NCI-H345 treated with DMSO at 0.1 percent for 48 hours (cell line): ENCODE measurements around the gene HLA-DRB1.
"Not testable (repeated sequence)": the region's sequence is repeated elsewhere in the genome, so short reads cannot be mapped to it uniquely, and the experiment has no call there.

Experiments used
- DNase-seq: peaks from one replicate; lab custom pipeline; 2025; ENCODE audit not compliant: unreplicated experiment; lab: John Stamatoyannopoulos, UW

The HLA-DRB1 gene

DNA sequence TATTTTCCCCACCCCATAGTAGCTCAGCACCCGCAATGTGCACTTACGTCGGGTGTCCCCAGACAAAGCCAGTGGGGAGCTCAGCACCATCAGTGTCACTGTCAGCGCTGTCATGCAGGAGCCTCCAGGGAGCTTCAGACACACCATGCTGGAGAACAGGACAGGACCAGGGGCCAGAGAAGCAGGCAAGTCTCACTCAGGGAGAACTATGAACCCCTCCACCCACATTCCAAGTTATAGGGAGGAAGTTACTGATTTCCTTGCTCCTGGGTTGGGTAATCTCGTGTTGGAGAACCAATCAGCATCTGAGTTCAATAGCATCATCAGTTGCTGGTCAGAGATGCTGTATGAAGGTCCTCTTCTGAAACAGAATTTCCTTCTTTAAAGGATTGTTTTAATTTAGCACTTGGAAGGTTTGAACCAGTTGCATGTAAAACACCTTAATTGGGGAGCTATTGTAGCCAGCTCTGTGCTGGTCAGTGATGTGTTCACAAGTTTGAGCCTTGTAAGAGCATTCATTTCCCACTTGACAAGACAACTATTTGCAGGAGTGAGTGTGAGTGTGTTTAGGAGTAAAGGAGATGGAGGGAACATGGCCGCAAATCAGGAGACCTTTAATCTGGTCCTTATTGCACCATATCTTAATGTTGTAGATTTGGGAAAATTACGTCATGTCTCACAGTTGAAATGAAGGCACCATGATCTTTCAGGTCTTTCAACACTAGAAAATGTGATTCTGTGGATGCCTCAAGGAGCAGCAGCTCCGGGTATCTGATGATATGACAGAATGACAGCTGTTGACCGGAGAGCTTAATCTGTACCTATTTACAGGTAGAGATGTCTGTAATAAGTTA is at the start of gene HLA-DRB1:
Gene HLA-DRB1 (minus strand): TSS at position 253 of the 854 bp plus-strand sequence. CDS start 106 bp downstream, at position 147.
- DNase-seq = no peak

DNA sequence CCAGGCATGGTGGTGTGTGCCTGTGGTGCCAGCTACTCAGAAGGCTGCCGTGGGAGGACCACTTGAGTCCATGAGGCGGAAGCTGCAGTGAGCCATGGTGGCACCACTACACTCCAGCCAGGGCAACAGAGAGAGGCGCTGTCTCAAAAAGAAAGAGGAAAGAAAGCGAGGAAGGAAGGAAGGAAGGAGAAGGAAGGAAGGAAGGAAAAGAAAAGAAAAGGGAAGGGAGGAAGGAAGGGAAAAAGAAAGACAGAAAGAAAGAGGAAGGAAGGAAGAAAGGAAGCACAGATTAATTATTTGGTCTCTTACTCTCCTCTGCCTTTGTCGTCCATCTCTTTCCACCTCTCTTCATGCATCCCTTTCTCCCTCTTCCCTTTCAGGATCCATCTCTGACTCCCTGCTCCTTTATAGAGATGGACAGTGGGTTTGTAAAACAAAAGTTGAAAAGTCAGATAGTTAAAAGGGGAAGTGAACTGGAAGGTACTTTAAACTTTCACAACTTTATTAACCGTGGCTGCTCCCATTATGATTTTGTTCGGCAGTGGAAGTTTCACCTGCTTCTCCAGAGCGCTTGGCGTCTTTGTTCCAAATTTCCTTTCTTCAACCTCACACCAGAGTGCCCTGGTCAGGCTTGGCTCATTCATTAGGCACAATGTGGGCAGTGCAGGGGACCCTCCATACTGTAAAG is 49.0 kb upstream of the HLA-DRB1 start:
- DNase-seq = no peak

DNA sequence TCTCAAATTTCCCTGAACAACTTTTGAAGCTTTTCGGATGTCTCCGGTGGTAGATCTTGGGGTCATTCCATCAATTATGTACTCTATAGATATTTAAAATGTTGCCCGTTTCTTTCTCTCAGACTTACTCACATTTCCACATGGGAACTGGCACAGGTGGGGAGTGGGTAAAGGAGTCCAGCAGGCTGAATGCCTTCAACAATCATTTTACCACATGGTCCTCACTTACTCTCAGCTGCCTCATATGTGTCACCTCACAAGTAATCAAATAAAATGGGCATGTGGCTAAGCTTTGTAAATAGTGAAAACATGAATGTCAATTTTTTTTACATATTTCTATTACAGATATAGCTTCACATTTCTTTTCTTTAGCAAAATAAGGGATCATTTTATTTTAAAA is 48.2 kb upstream of the HLA-DRB1 start:
- DNase-seq = no peak

DNA sequence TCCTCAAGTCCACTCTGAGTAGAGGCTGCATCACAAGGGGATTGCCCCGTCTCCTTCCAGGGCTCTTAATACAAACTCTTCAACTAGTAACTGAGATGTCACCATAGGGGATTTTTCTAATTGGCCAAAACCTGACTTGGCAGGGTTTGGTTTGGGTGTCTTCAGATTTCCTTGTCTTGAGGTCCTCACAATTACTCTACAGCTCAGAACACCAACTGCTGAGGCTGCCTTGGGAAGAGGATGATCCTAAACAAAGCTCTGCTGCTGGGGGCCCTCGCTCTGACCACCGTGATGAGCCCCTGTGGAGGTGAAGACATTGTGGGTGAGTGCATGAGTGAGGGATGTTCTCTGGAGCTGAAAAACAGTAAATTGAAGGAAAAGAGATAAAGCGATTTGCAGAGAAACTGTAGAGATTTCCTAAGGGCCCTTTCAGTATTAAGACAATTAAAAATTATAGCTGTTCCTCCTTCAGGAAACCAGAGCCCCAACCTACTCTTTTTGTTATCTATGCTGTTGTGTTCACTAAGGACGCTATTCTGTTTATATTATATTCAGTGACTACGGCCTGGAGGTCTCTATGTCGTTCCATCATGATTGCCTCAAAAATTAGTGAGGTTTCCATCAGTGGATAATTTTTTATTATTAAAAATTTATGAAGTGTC is 47.7 kb upstream of the HLA-DRB1 start, which contains the start of gene HLA-DQA1:
Gene HLA-DQA1 (plus strand): TSS at position 188 of the 662 bp plus-strand sequence. CDS start 53 bp downstream, at position 241.
- DNase-seq = no peak

DNA sequence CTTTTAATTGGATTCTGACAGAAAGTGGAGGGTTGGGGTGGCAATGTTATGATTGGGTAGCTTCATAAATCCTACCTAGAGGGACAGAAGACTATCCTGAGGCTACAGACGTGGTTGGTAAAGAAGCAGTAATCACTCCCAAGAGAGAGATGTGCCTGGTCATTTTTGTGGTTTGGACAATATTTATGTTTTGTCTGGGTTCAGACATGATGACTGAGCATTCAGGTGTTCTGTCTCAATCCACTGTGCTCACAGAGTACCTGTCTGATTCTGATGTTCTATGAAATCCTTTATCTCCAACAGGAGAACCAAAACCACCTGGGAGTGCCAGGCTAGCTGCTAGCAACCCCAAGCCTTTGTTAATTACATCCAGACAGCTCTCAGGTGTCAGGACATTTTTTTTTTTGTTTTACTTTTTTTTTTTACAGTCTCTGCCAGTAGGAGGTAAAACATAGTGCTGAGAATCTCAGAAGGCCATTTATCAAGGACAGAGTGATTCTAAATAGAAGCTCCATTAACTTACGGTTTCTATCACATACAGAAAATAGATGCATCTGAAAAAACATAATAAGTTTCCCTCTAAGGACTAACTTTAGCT is 46.0 kb upstream of the HLA-DRB1 start:
- DNase-seq = no peak

DNA sequence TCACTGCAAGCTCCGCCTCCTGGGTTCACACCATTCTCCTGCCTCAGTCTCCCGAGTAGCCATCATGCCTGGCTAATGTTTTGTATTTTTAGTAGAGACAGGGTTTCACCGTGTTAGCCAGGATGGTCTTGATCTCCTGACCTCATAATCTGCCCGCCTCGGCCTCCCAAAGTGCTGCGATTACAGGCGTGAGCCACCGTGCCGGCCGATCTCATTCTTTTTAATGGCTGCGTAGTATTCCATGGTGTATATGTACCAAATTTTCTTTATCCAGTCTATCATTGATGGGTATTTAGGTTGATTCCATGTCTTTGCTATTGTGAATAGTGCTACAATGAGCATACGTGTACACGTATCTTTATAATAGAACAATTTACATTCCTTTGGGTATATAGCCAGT is 40.1 kb upstream of the HLA-DRB1 start:
- DNase-seq = not testable (repeated sequence)

DNA sequence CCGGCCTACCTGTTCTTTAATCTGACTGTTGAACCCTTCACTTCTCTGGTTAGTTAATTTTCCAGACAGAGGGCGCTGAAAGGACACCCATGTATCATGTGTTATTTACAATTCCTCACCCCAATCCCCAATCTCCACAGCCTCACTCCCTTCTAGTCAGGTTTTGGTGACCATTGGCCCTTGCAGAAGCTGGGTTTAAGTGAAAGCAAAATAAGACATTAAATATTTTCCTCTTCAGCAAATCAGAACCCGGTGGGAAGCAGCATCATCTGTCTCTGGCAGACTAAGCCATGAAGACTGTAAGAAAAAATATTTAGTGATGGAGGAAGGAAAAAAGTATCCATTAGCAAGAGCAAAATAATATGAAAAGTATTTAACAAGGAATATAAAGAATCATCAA is 38.2 kb upstream of the HLA-DRB1 start:
- no peak for DNase-seq

DNA sequence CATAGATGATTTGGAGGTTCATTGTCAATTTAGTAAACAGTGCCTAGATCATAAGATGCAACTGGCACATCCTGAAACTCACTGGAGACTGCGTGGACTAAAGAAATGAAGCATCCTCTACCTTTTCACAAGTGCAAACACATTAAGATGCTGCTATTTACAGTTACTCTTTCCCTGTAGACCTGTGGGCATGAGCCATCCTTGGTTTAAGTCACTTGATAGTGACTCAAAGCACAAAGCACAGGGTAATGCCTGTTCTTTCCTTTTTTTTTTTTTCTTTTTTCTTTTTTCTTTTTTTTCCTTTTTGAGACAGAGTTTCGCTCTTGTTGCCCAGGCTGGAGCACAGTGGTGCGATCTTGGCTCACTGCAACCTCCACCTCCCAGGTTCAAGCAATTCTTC is 37.6 kb upstream of the HLA-DRB1 start:
- no peak for DNase-seq

DNA sequence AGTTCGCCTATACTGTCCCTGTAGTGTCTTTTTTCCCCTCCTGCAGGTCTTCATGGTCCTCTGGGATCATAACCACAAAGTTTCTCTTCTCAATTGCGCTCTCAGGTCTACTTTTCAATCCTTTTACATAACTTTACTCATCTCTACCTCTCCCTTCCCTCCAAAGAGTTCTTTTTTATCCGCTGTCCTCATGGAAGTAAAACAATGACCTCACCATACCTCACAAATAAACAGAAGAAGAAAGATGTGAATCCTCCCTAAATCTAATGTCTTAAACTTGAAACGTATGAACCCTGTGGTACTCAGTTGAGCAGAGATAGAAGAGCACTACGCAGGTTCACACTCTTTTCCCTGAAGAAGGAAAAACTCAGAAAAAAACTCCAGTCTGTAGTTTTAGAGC is 35.5 kb upstream of the HLA-DRB1 start:
- DNase-seq = no peak

DNA sequence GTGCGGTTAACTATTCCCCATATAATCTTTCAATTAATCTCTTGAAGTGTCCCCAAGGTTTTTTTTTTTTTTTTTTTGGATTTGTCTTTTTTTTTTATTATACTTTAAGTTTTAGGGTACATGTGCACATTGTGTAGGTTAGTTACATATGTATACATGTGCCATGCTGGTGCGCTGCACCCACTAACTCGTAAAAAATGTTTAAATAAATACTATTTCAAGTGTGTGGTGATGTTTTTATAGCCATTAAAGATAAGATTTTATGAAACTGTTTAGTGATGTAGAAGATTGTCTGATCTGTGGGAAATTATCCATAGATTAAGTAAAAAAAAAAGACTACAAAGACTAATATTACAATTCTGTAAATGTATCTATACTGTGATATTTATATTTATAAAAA is 34.9 kb upstream of the HLA-DRB1 start:
- no peak for DNase-seq

DNA sequence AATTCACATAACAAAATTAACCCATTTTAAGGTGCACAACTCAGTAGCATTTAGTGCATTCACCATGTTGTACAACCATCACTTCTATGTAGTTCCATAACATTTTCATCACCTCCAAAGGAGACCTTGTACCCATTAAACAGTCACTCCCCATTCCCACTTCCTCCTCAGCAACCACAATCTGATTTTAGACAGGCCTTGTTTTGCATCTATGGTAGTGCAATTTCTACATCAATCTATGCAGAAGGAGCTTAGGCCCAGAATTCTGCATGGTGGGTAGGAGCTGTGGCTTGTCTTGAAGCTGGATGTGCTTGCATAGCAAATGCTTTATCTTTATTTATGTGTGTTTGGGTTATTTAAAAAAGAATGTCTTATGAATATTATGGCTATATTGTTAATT is 34.0 kb upstream of the HLA-DRB1 start:
- no peak for DNase-seq

DNA sequence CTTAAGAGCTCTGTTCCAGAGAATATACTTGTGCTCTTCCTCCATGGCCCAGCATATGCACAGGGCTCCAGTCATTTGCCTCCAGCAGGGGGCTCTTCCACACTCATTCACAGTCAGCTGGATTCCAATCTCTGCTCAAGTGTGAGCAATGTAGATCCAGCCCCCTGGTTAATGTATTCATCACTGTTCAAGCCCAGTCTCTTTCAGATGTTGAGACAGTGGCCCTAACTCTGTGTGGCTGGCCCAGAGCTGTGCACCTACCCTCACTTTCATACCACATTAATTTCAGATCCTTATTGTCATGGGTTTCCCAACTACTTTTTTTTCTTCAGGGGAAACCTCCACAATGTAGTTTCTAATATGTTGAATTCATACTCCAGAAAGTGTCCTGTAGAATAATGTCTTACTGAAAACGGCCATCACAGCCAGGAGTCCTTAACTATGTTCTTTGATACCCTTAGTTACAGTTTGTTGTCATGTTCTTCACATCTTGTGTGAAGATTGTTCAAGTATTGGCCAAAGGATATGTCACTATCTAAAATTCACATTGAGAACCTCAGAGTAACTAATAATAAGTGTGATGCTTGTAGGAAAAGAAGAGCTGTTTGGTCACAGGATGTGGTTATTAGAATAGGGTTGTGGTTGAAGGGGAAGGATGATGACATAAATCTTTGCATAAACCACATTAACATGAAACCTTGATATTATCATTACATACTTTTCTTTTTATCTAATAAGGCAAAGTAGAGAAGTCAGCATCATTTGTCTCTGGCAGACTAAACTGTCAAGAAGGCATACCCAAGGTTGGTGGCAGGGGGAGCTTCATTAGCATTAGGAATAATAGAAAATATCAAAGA is 33.1 kb upstream of the HLA-DRB1 start:
- DNase-seq = no peak

DNA sequence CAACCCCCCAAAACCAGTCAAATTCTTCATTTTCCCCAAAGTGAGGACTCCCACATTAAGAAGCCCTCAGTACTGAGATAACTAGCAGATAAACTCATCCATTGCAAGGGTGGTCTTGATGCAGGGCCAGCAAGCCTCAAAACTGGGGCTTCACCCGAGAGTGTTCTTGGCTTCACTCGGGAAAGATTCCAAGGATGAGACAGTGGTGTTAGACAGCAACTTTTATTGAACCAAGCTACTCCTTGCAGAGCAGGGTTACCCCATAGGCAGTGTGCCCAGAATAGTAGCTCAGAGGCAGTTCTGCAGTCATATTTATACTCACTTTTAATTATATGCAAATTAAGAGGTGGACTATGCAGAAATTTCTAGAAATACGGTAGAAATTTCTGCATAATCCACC is 31.7 kb upstream of the HLA-DRB1 start:
- no peak for DNase-seq

DNA sequence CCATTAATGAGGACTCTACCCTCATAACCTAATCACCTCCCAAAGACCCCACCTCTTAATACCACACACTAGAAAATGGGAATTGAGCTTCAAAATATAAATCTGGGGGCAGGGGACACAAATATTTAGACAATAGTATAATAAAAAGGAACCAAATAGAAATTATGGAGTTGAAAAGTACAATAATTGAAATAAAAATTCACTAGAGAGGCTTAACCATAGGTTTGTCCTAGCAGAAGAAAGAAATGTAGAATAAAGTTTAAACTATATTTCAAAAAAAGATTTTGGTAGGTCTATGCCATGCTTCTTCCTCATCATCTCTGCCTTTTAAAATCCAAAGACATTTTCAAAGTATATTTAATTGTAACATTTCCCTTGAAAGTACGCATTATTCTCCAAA is 28.1 kb upstream of the HLA-DRB1 start:
- no peak for DNase-seq

DNA sequence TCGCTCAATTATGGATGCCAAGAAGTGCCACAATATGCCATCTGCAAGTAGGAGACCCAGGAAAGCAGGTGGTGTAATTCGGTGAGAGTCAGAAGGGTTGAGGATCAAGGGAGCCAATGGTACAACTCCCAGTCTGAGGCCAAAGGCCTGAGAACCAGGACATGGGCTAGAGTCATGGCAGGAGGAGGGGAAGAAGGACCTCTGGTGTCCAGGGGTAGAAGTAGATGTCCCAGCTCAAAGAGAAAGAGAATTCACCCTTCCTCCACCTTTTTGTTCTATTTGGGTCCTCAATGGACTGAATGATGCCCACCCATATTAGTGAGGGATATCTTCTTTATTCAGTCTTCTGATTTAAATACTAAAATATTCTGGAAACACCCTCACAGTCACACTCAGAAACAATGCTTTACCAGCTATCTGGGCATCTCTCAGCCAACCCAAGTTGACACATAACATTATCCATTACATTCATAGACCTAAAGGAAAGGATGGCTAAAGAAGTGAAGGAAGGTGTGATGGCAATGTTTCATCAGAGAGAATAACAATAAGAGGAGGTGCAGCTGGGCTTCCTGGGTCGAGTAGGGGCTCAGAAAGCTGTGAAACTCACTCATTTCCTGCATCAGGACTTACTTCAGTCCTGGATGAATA is 26.4 kb upstream of the HLA-DRB1 start:
- DNase-seq = no peak

DNA sequence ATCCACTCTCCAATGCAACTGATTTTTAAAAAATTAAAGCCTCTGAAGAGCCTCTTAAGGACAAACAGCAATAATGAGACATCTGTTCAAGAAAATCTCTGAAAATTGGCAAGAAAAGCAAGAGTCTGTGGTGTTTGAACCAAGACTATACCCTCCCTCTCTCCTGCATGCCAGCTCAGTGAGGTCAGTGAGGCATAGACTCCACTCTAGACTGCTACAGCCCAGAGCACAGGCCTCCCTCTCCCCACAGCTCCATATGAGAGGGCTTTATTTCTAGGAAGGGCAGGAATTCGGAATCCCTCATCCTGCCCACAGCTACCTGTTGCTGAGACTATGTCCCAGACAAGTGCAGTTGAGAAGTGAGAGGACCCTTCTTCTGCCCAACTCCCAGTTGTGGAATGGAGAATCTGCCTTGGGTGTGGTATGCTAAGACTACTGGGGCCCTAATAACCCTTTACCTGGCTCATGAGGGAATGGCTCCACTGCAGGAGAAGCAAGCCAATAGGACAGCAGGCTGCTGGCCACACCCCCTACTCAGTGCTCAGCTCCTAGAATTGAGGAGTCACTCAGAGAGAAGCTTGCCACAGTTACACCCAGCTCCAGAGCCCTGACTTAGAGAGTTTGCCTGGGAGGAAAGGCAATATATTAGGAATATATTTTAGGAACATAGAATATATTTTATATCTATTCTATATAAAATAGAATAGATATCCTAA is 24.9 kb upstream of the HLA-DRB1 start:
- no peak for DNase-seq

DNA sequence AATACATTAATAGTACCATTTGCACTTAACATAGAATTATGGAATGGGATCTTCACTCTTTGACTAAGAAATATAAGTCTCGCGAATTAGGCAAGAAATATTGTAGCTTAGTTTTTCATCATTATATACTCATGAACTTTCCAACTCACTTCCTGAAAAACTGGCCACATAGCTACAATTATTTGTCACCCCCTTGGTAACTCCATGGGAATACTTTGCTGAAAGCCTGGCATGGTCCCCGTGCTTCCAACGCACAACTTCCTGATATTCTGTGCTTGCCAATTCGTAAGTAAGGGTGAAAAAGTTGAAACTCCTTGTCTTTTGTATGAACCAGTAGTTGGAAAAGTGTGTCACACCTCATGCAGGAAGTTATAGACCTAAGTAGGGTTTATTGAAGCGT is 23.8 kb upstream of the HLA-DRB1 start:
- DNase-seq = no peak

DNA sequence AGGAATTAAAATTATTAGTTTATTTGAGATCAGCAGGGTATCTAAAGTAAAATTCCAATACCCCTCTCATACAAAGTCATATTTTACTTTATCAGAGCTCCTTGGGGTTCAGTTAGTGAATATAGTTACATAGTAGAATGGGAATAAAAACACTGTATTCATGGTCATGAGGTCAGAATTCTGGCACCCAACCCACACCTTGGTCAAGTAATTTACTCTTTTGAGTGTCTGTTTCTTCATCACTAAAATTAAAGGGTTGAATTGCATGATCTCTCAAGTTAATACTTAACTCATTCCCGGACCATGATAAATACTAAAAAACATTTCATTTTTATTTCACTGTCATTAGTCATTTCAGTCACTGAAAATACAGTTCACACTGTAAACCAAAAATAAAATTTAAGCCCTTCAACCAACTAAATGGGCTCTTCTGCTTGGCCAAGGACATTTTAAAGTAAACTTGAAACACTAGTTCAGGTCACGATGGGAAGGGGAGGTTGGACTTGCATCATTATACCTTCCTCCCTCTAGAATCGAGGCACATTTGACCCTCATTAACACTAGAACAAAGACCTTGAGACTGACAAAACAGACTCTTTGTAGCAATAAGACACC is 21.1 kb upstream of the HLA-DRB1 start:
- DNase-seq = no peak
